SK-N-SH treated with all-trans-retinoic acid at 6 μM for 48 hours (cell line): ENCODE data around the gene SLC37A1.

Source experiments
- ARNTL ChIP-seq: fragments of 450-650 bp; formaldehyde crosslinking; IDR thresholded peaks from 2 replicates; pipeline ENCODE4 v1.5.0; 2020; ENCODE audit warnings: low read depth, mild to moderate bottlenecking, moderate library complexity, borderline replicate concordance
- CSDC2 ChIP-seq: fragments of 250-450 bp; sonication (Bioruptor Pico); IDR thresholded peaks from 2 replicates; pipeline ENCODE4 v1.5.0; 2020; ENCODE audit warnings: mild to moderate bottlenecking, moderate library complexity
- OSR1 ChIP-seq: fragments of 250-450 bp; sonication (Bioruptor Pico); IDR thresholded peaks from 2 replicates; pipeline ENCODE4 v1.8.0; 2022; ENCODE audit warnings: moderate library complexity, mild to moderate bottlenecking, inconsistent platforms
- ZNF565 ChIP-seq: fragments of 450-650 bp; formaldehyde crosslinking; conservative IDR thresholded peaks from 2 replicates; pipeline ENCODE4 v1.5.0; 2020; ENCODE audit warnings: low read depth, mild to moderate bottlenecking, moderate library complexity
- ZNF8 ChIP-seq: fragments of 450-650 bp; formaldehyde crosslinking; IDR thresholded peaks from 2 replicates; pipeline ENCODE4 v1.5.0; 2020; ENCODE audit warnings: mild to moderate bottlenecking, moderate library complexity

DNA sequence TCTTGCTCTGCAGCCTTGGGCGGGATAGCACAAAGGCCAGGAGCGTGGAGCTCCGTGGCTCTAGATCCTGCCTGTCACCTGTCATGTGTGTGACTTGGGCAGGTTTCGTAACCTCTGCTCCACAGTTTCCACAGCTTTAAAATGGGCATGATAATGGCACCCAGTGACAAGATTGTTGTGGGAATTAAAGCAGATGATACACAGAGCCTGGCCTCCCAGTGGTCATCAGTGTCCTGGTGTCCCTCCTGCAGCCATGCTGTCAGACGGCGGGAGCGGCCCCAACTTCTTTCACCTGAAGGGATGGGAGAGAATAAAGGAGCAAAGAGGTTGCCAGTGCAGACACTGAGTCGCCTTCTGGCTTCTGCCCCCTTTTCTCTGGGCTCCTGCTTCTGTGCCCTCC is 61.5 kb downstream of the SLC37A1 start:
- TF ChIP-seq ZNF565 (CRISPR knock-in tag) (no peak), OSR1 (CRISPR knock-in tag) (no peak), CSDC2 (CRISPR knock-in tag) (no peak), ZNF8 (CRISPR knock-in tag) (no peak), ARNTL (CRISPR knock-in tag) (no peak)
